Keratinocyte (primary cell): ENCODE measurements around the gene STPG4. TPM values are rescaled to one million over a fixed set of nuclear protein-coding genes. Genes with fewer than 3 reads are reported as not detected.

Experiments
- DNase-seq: peaks from one replicate; pipeline ENCODE4 v3.0.0-alpha.2; 2011; ENCODE audit warnings: low read depth, missing footprints, low spot score
- FAIRE-seq: peaks from 2 replicates; lab custom pipeline; 2011; peaks lifted over from hg19 to GRCh38; lab: Jason Lieb, UNC
- H2AFZ ChIP-seq: 2 replicates; pipeline ENCODE4 v1.6.0; 2012; ENCODE audit warnings: low read length, control low read depth, inconsistent platforms; ENCODE audit not compliant: control insufficient read depth
- H3K27ac ChIP-seq: 2 replicates; pipeline ENCODE4 v1.5.1; 2011; ENCODE audit warnings: low read length; ENCODE audit not compliant: control insufficient read depth, insufficient read depth
- H3K27me3 ChIP-seq: 3 replicates; pipeline ENCODE4 v1.6.0; 2011; ENCODE audit warnings: low read length; ENCODE audit not compliant: control insufficient read depth, insufficient read depth; ENCODE audit errors: extremely low read depth
- H3K36me3 ChIP-seq, 2 experiments: 2 replicates in 1 of 2; 3 replicates in 1 of 2; pipeline ENCODE4 v1.5.1; 2011; ENCODE audit warnings: low read length in 2 of 2, mild to moderate bottlenecking in 1 of 2; ENCODE audit not compliant: control insufficient read depth in 2 of 2, insufficient read depth in 2 of 2; ENCODE audit errors: extremely low read depth in 1 of 2
- H3K4me1 ChIP-seq: 3 replicates; pipeline ENCODE4 v1.5.1; 2011; ENCODE audit warnings: low read length; ENCODE audit not compliant: control insufficient read depth, insufficient read depth; ENCODE audit errors: extremely low read depth
- H3K4me2 ChIP-seq: 3 replicates; pipeline ENCODE4 v1.6.0; 2011; ENCODE audit warnings: low read depth, low read length; ENCODE audit not compliant: control insufficient read depth, insufficient read depth; ENCODE audit errors: extremely low read depth
- H3K4me3 ChIP-seq, 3 experiments: fragments of 200-600 bp in 1 of 3; sonication (generic) in 1 of 3; 2 replicates in 2 of 3; 3 replicates in 1 of 3; pipeline ENCODE4 v1.5.1; 2011 to 2016; ENCODE audit warnings: low read length in 3 of 3, mild to moderate bottlenecking in 3 of 3, control low read depth in 2 of 3, inconsistent platforms in 1 of 3, low read depth in 1 of 3, mixed read lengths in 1 of 3, mixed run types in 1 of 3, moderate library complexity in 1 of 3; ENCODE audit not compliant: control insufficient read depth in 2 of 3, insufficient read depth in 2 of 3; ENCODE audit errors: extremely low read depth in 1 of 3
- H3K79me2 ChIP-seq: 2 replicates; pipeline ENCODE4 v1.6.0; 2012; ENCODE audit warnings: low read length; ENCODE audit not compliant: control insufficient read depth, insufficient read depth
- H3K9ac ChIP-seq: 3 replicates; pipeline ENCODE4 v1.6.0; 2011; ENCODE audit warnings: low read length; ENCODE audit not compliant: control insufficient read depth, insufficient read depth; ENCODE audit errors: extremely low read depth
- H3K9me1 ChIP-seq: 3 replicates; pipeline ENCODE4 v1.6.0; 2011; ENCODE audit warnings: low read length; ENCODE audit not compliant: control insufficient read depth, insufficient read depth; ENCODE audit errors: extremely low read depth
- H3K9me3 ChIP-seq: 2 replicates; pipeline ENCODE4 v1.5.1; 2012; ENCODE audit warnings: low read depth, low read length; ENCODE audit not compliant: control insufficient read depth
- H4K20me1 ChIP-seq: 3 replicates; pipeline ENCODE4 v1.6.0; 2011; ENCODE audit warnings: low read length; ENCODE audit not compliant: control insufficient read depth, insufficient read depth; ENCODE audit errors: extremely low read depth
- EZH2 ChIP-seq: IDR thresholded peaks from one replicate; pipeline ENCODE4 v1.6.1; 2012; ENCODE audit warnings: inconsistent platforms, mild to moderate bottlenecking, low read length, moderate library complexity
- dilution Hi-C: fragments of 300-500 bp; cut with MboI; formaldehyde crosslinking; loops from one replicate; pipeline ENCODE4 v1.7.0; 2020; ENCODE audit warnings: low sequenced_read_pairs; ENCODE audit not compliant: extremely low pct_ligation_motif_present
- polyA plus RNA-seq, 5 experiments: library from polyadenylated mRNA; depleted of rRNA in 3 of 5; stranded (reverse) in 3 of 5; stranded (forward) in 1 of 5; unstranded in 1 of 5; fragments of >200 nt; gene quantifications; 1 replicate in 1 of 5; 2 replicates in 3 of 5; 3 replicates in 1 of 5; pipeline versions ENCODE4 v1.2.1 to v1.2.3, GENCODE V29; 2011 to 2012; ENCODE audit warnings: missing spikeins in 2 of 5, low read depth in 1 of 5, low replicate concordance in 1 of 5
- TF ChIP-seq, protein P1 (sequence below), 3 experiments: IDR thresholded peaks in 1 of 3; conservative IDR thresholded peaks in 1 of 3; optimal IDR thresholded peaks in 1 of 3; 2 replicates in 2 of 3; 3 replicates in 1 of 3; pipeline versions ENCODE3 to v1.5.1; 2011; ENCODE audit warnings: low read length in 3 of 3, mild to moderate bottlenecking in 3 of 3, moderate library complexity in 2 of 3, control low read depth in 1 of 3, inconsistent platforms in 1 of 3; ENCODE audit not compliant: insufficient read depth in 2 of 3; ENCODE audit errors: extremely low read depth in 1 of 3

STPG4 gene
- polyA plus RNA-seq, 1 donor (not counting 4 experiments of a cell fraction or from before 2014, with no cell fraction given) = 0.26 TPM

- Histone ChIP-seq H2AFZ (no peak overlapping the region), H3K27ac (no peak overlapping the region), H3K9ac (no peak overlapping the region), H3K4me3 (no peak overlapping the region), H3K4me1 (peaks cover 6% of the 10 kb centered on the region), H3K27me3 (no peaks in the 10 kb centered on the region), H3K9me1 (no peaks in the 10 kb centered on the region), H3K36me3 (no peaks in the 10 kb centered on the region), H3K79me2 (peaks cover 2% of the 10 kb centered on the region), H4K20me1 (no peaks in the 10 kb centered on the region), H3K4me2 (no peak overlapping the region), H3K9me3 (no peaks in the 10 kb centered on the region)
- no peak for FAIRE-seq
- dilution Hi-C loops = no loop called here
- no peak for DNase-seq
- no peak for TF ChIP-seq EZH2
- TF ChIP-seq, protein P1, sequence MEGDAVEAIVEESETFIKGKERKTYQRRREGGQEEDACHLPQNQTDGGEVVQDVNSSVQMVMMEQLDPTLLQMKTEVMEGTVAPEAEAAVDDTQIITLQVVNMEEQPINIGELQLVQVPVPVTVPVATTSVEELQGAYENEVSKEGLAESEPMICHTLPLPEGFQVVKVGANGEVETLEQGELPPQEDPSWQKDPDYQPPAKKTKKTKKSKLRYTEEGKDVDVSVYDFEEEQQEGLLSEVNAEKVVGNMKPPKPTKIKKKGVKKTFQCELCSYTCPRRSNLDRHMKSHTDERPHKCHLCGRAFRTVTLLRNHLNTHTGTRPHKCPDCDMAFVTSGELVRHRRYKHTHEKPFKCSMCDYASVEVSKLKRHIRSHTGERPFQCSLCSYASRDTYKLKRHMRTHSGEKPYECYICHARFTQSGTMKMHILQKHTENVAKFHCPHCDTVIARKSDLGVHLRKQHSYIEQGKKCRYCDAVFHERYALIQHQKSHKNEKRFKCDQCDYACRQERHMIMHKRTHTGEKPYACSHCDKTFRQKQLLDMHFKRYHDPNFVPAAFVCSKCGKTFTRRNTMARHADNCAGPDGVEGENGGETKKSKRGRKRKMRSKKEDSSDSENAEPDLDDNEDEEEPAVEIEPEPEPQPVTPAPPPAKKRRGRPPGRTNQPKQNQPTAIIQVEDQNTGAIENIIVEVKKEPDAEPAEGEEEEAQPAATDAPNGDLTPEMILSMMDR (optimal IDR thresholded peaks at IDR 0.05 in 1 of 3, IDR thresholded peaks at IDR 0.05 in 1 of 3, conservative IDR thresholded peaks at IDR 0.05 in 1 of 3; ENCODE audit: extremely low read depth in 1 of 3, insufficient read depth in 2 of 3, low read length in 3 of 3) = no peak
These were observed 26.1 kb upstream of the STPG4 start for GRCh38 chr2:47181176-47181575.

- Histone ChIP-seq H3K4me3 (no peak overlapping the region), H3K27me3 (no peaks in the 10 kb centered on the region), H2AFZ (no peak overlapping the region), H3K27ac (no peak overlapping the region), H4K20me1 (no peaks in the 10 kb centered on the region), H3K79me2 (peaks cover 7% of the 10 kb centered on the region), H3K9me3 (no peaks in the 10 kb centered on the region), H3K4me1 (peaks cover 6% of the 10 kb centered on the region), H3K9me1 (no peaks in the 10 kb centered on the region), H3K9ac (no peak overlapping the region), H3K4me2 (no peak overlapping the region), H3K36me3 (no peaks in the 10 kb centered on the region)
- no peak for TF ChIP-seq EZH2
- TF ChIP-seq, protein P1 (optimal IDR thresholded peaks at IDR 0.05 in 1 of 3, IDR thresholded peaks at IDR 0.05 in 1 of 3, conservative IDR thresholded peaks at IDR 0.05 in 1 of 3; ENCODE audit: extremely low read depth in 1 of 3, insufficient read depth in 2 of 3, low read length in 3 of 3) = no peak
- dilution Hi-C loops = no loop called here
- no peak for FAIRE-seq
- DNase-seq = no peak
These were observed 25.4 kb upstream of the STPG4 start for GRCh38 chr2:47180531-47180930.
